ENCODE data around the gene GLT1D1. TPM values are rescaled to one million over a fixed set of nuclear protein-coding genes. Genes with fewer than 3 reads are reported as not detected.

The GLT1D1 gene
- total RNA-seq, 2 experiments from 2014 or later, result 0.32 to 0.49 TPM

DNA sequence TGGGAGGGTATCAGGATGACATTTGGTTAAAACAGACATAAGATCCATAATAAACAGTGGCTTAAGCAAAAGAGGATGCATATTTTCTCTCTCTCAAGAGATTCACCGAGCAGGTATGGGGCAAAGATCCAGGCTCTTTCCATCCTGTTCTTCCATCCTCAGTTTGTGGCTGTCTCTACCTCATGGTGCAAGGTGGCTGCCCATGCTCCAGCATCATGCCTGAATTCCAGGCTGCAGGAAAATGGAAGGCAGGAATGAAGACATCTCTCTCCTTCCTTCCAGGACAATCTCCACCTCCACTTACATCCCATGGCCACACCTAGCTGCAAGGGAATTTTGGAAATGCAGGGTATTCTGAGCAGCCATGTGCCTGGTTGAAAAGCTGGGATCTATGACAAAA lies 136.0 kb downstream of the GLT1D1 start:
- Mint-ChIP-seq H3K4me1 (ENCODE audit: low read depth) (no peaks in the 10 kb centered on the region), H3K4me3 (no peak overlapping the region), H3K27ac (no peak overlapping the region), H3K9me3 (no peaks in the 10 kb centered on the region), H3K27me3 (peaks cover 3% of the 10 kb centered on the region), H3K36me3 (ENCODE audit: low read depth) (no peaks in the 10 kb centered on the region)
- DNase-seq (no peak), ATAC-seq (no peak)
- TF ChIP-seq, protein P1, sequence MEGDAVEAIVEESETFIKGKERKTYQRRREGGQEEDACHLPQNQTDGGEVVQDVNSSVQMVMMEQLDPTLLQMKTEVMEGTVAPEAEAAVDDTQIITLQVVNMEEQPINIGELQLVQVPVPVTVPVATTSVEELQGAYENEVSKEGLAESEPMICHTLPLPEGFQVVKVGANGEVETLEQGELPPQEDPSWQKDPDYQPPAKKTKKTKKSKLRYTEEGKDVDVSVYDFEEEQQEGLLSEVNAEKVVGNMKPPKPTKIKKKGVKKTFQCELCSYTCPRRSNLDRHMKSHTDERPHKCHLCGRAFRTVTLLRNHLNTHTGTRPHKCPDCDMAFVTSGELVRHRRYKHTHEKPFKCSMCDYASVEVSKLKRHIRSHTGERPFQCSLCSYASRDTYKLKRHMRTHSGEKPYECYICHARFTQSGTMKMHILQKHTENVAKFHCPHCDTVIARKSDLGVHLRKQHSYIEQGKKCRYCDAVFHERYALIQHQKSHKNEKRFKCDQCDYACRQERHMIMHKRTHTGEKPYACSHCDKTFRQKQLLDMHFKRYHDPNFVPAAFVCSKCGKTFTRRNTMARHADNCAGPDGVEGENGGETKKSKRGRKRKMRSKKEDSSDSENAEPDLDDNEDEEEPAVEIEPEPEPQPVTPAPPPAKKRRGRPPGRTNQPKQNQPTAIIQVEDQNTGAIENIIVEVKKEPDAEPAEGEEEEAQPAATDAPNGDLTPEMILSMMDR (IDR thresholded peaks at IDR 0.05), result no peak
- CTCF ChIA-PET, result no interaction called here
- intact Hi-C loops (cut with micrococcal nuclease), result no loop called here
- POLR2A ChIA-PET, result no interaction called here

DNA sequence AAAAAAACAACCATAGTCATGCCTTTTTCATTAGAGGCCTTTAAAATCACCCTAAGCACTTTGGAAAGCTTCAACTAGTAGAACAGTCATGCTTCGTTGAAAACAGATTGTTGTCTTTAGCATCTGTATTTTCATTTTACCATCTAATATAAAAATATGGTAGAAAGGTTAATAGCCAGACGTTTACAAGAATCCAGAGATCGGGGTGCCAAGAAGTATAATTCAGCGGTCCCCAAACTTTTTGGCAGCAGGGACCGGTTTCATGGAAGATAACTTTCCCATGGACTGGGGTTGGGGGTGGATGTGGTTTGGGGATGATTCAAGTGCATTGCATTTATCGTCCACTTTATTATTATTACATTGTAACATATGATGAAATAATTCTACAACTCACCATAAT lies 138.4 kb downstream of the GLT1D1 start:
- no peak for DNase-seq
- Mint-ChIP-seq H3K9me3 (no peaks in the 10 kb centered on the region), H3K27ac (no peak overlapping the region), H3K27me3 (peaks cover 3% of the 10 kb centered on the region), H3K4me1 (ENCODE audit: low read depth) (no peaks in the 10 kb centered on the region), H3K4me3 (no peak overlapping the region), H3K36me3 (ENCODE audit: low read depth) (no peaks in the 10 kb centered on the region)
- ChIA-PET CTCF (no interaction called here), POLR2A (no interaction called here)
- intact Hi-C loops (cut with micrococcal nuclease), result no loop called here
- ATAC-seq, result no peak
- TF ChIP-seq, protein P1 (IDR thresholded peaks at IDR 0.05), result no peak

DNA sequence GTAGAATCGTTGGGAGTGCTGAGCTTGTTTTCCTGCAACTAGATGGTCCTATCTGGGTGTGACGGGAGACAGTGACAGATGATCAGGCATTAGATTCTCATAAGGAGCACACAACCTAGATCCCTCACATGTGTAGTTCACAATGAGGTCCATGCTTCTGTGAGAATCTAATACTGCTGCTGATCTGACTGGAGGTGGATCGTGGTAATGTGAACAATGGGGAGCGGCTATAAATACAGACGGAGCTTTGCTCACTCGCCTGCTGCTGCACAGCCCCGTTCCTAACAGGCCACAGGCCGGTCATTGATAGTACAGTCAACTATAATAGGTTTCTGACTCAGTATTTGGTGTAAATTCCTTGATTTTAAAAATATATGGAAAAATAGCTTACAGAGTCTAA lies 138.8 kb downstream of the GLT1D1 start:
- Mint-ChIP-seq H3K27ac (no peak overlapping the region), H3K9me3 (peaks cover under 1% of the 10 kb centered on the region), H3K36me3 (ENCODE audit: low read depth) (no peaks in the 10 kb centered on the region), H3K27me3 (peaks cover 3% of the 10 kb centered on the region), H3K4me3 (no peak overlapping the region), H3K4me1 (ENCODE audit: low read depth) (no peaks in the 10 kb centered on the region)
- intact Hi-C loops (cut with micrococcal nuclease), result no loop called here
- CTCF ChIA-PET, result no interaction called here
- TF ChIP-seq, protein P1 (IDR thresholded peaks at IDR 0.05), result no peak
- no peak for ATAC-seq
- POLR2A ChIA-PET, result no interaction called here
- DNase-seq, result no peak

DNA sequence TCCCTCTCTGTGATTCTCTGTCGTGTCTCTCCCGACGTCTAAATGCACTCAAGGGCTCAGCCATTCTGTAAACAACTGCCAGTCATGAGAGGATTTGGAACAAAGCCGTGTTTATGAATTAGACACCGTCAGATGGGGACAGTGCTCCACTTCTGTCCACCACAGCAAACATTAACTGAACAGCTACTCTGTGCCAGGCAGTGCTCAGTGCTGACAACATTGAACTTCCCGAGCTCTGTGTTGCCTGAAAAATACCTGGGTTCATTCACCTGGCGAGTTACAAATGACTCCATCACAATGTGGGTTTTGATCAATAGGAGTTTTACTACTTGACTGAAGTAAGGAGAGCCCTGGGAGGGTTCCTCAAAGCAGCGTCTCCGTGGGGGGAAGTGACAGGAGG lies 139.3 kb downstream of the GLT1D1 start:
- DNase-seq, result no peak
- no peak overlapping the region for H3K27ac Mint-ChIP-seq
- TF ChIP-seq, protein P1 (IDR thresholded peaks at IDR 0.05), result no peak
- no peaks in the 10 kb centered on the region for H3K4me1 Mint-ChIP-seq (ENCODE audit: low read depth)
- H3K27me3 Mint-ChIP-seq, result peaks cover 3% of the 10 kb centered on the region
- peaks cover 4% of the 10 kb centered on the region for H3K9me3 Mint-ChIP-seq
- intact Hi-C loops (cut with micrococcal nuclease), result no loop called here
- ChIA-PET POLR2A (no interaction called here), CTCF (no interaction called here)
- no peak overlapping the region for H3K4me3 Mint-ChIP-seq
- ATAC-seq, result no peak
- no peaks in the 10 kb centered on the region for H3K36me3 Mint-ChIP-seq (ENCODE audit: low read depth)

DNA sequence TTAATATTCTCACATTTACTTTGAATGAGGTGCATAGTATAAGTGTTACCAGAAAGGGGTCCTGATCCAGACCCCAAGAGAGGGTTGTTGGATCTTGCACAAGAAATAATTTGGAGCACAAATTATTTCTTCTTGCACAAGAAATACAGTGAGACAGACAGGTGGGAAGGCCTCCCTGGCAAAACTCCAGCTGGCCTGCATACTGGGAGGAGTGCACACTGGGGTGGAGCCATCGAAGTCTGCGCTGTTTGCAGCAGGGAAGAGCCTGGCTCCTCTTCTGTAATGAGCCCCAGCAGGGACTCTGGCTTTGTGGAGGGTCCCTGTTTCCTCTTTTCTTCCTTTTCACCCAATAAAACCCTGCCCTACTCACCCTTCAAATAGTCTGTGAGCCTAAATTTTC lies 141.6 kb downstream of the GLT1D1 start:
- H3K27ac Mint-ChIP-seq, result no peak overlapping the region
- peaks cover 6% of the 10 kb centered on the region for H3K9me3 Mint-ChIP-seq
- no peak for DNase-seq
- H3K27me3 Mint-ChIP-seq, result peaks cover 3% of the 10 kb centered on the region
- no peak overlapping the region for H3K4me3 Mint-ChIP-seq
- ChIA-PET CTCF (no interaction called here), POLR2A (no interaction called here)
- TF ChIP-seq, protein P1 (IDR thresholded peaks at IDR 0.05), result no peak
- intact Hi-C loops (cut with micrococcal nuclease), result no loop called here
- no peak for ATAC-seq
- no peaks in the 10 kb centered on the region for H3K4me1 Mint-ChIP-seq (ENCODE audit: low read depth)
- H3K36me3 Mint-ChIP-seq (ENCODE audit: low read depth), result no peaks in the 10 kb centered on the region
